Prostate gland (tissue), 2 donors: ENCODE results near the gene GFI1B. TPM values are rescaled to one million over a fixed set of nuclear protein-coding genes. Genes with fewer than 3 reads are reported as not detected.

ENCODE experiments used
- DNase-seq: peaks from one replicate; pipeline ENCODE4 v3.0.0-alpha.2; 2019; ENCODE audit warnings: low spot score
- H3K27ac ChIP-seq, 2 donors: fragments of 200-600 bp; sonication (generic); 2 replicates each; pipeline ENCODE4 v1.5.1; 2017 to 2019
- H3K27me3 ChIP-seq: fragments of 200-600 bp; sonication (generic); replicated peaks from 2 replicates; pipeline ENCODE4 v1.5.1; 2019; ENCODE audit not compliant: insufficient read depth
- H3K36me3 ChIP-seq, 2 donors: fragments of 200-600 bp; sonication (generic); 1 replicate in 1 of 2; 2 replicates in 1 of 2; pipeline versions ENCODE4 v1.5.1 to v1.8.1; 2017 to 2019
- H3K4me1 ChIP-seq: fragments of 200-600 bp; sonication (generic); replicated peaks from 2 replicates; pipeline ENCODE4 v1.5.1; 2019
- H3K4me3 ChIP-seq, 2 donors: fragments of 200-600 bp; sonication (generic); 2 replicates each; pipeline ENCODE4 v1.5.1; 2017 to 2019
- H3K9me3 ChIP-seq: fragments of 200-600 bp; sonication (generic); 2 replicates; pipeline ENCODE4 v1.5.1; 2017
- CTCF ChIP-seq, 4 experiments: fragments of 200-600 bp in 2 of 4; fragments of 450-650 bp in 2 of 4; sonication (generic) in 2 of 4; IDR thresholded peaks; 1 replicate in 3 of 4; 2 replicates in 1 of 4; pipeline ENCODE4 v1.5.1; 2016 to 2019; ENCODE audit warnings: antibody characterized with exemption in 4 of 4, mild to moderate bottlenecking in 2 of 4, moderate library complexity in 2 of 4
- POLR2A ChIP-seq: fragments of 450-650 bp; IDR thresholded peaks from one replicate; pipeline ENCODE4 v1.6.1; 2016; ENCODE audit warnings: antibody characterized with exemption, mild to moderate bottlenecking
- POLR2AphosphoS5 ChIP-seq: sonication (generic); formaldehyde crosslinking; IDR thresholded peaks from one replicate; pipeline ENCODE4 v1.6.1; 2017; ENCODE audit warnings: antibody characterized with exemption
- WGBS: methylation state at CpG from one replicate; pipeline ENCODE4 v1.1.5; 2018; 5-methylcytosine and 5-hydroxymethylcytosine counted together
- intact Hi-C: fragments of 100-400 bp; cut with DNase I; formaldehyde crosslinking; loops from one replicate; pipeline ENCODE4 v1.14.2; 2022
- total RNA-seq, 2 donors: library from RNA; depleted of rRNA; stranded (reverse); fragments of >200 nt; gene quantifications; one replicate each; pipeline ENCODE4 v1.1.0, GENCODE V29; 2016

GFI1B gene
- total RNA-seq = under 1 TPM in 1 of 2 donors, not detected in 1; 0.85 TPM

GRCh38 chr9:132978451-132979131, at the start of gene GFI1B:
Gene GFI1B, plus strand, starts transcription at chr9:132978694. Its CDS starts 7,985 bp downstream, at chr9:132986679.
- H3K27me3 ChIP-seq = peaks cover 2% of the 10 kb centered on the region
- H3K4me1 ChIP-seq = no peaks in the 10 kb centered on the region
- no peak within 1 kb of the TSS for H3K4me3 ChIP-seq
- intact Hi-C loops = loop anchor here (10.0 kb wide), 1 partner anchor 174 kb away; no protein-coding TSS in a partner anchor
- WGBS = 20% methylated on average over 26 of the region's 26 CpGs
- no peaks in the 10 kb centered on the region for H3K9me3 ChIP-seq
- no peak within 1 kb of the TSS for H3K27ac ChIP-seq
- no peak for DNase-seq
- no peaks in the 10 kb centered on the region for H3K36me3 ChIP-seq
- TF ChIP-seq POLR2AphosphoS5 = no peak
- TF ChIP-seq POLR2A = no peak
- TF ChIP-seq CTCF (IDR thresholded peaks at IDR 0.05) = no peak

- Histone ChIP-seq H3K4me3 (no peak overlapping the region), H3K27me3 (no peaks in the 10 kb centered on the region), H3K27ac (no peak overlapping the region), H3K9me3 (no peaks in the 10 kb centered on the region), H3K36me3 (peaks cover 0 to 4% of the 10 kb centered on the region in 2 donors), H3K4me1 (no peaks in the 10 kb centered on the region)
- no peak for DNase-seq
- intact Hi-C loops = no loop called here
- WGBS = 82% methylated on average over 9 of the region's 9 CpGs
- TF ChIP-seq POLR2AphosphoS5 (no peak), POLR2A (no peak), CTCF (IDR thresholded peaks at IDR 0.05) (no peak)
Measured at GRCh38 chr9:132931178-132931735, 47.2 kb upstream of the GFI1B start.

GRCh38 chr9:132935026-132935425, 43.5 kb upstream of the GFI1B start:
- 86% methylated on average over 6 of the region's 6 CpGs for WGBS
- no peak for TF ChIP-seq CTCF (IDR thresholded peaks at IDR 0.05)
- TF ChIP-seq POLR2A = no peak
- TF ChIP-seq POLR2AphosphoS5 = no peak
- Histone ChIP-seq H3K4me3 (no peak overlapping the region), H3K36me3 (peaks cover 0 to 4% of the 10 kb centered on the region in 2 donors), H3K4me1 (no peaks in the 10 kb centered on the region), H3K9me3 (no peaks in the 10 kb centered on the region), H3K27me3 (no peaks in the 10 kb centered on the region), H3K27ac (no peak overlapping the region)
- intact Hi-C loops = no loop called here
- DNase-seq = no peak

- no peaks in the 10 kb centered on the region for H3K27me3 ChIP-seq
- no peak overlapping the region for H3K4me3 ChIP-seq
- intact Hi-C loops = no loop called here
- WGBS = 97% methylated on average over 7 of the region's 7 CpGs
- no peak for DNase-seq
- peaks cover 0 to 4% of the 10 kb centered on the region in 2 donors for H3K36me3 ChIP-seq
- H3K4me1 ChIP-seq = no peaks in the 10 kb centered on the region
- no peaks in the 10 kb centered on the region for H3K9me3 ChIP-seq
- H3K27ac ChIP-seq = no peak overlapping the region
- no peak for TF ChIP-seq CTCF (IDR thresholded peaks at IDR 0.05)
- no peak for TF ChIP-seq POLR2AphosphoS5
- no peak for TF ChIP-seq POLR2A
Measured at GRCh38 chr9:132937463-132937901, 41.0 kb upstream of the GFI1B start.

- no peak overlapping the region for H3K4me3 ChIP-seq
- TF ChIP-seq POLR2AphosphoS5 (no peak), POLR2A (no peak), CTCF (IDR thresholded peaks at IDR 0.05) (no peak)
- DNase-seq = no peak
- no peaks in the 10 kb centered on the region for H3K9me3 ChIP-seq
- 88% methylated on average over 1 of the region's 1 CpG for WGBS
- H3K36me3 ChIP-seq = peaks cover 0 to 4% of the 10 kb centered on the region in 2 donors
- no peaks in the 10 kb centered on the region for H3K27me3 ChIP-seq
- intact Hi-C loops = no loop called here
- peaks cover 6% of the 10 kb centered on the region for H3K4me1 ChIP-seq
- no peak overlapping the region for H3K27ac ChIP-seq
Measured at GRCh38 chr9:132939169-132939568, 39.3 kb upstream of the GFI1B start.
